ENCODE data around the gene B4GALT2. TPM values are rescaled to one million over a fixed set of nuclear protein-coding genes. Genes with fewer than 3 reads are reported as not detected.

The B4GALT2 gene
- total RNA-seq, 1 donor from 2014 or later: 99.4 TPM

DNA sequence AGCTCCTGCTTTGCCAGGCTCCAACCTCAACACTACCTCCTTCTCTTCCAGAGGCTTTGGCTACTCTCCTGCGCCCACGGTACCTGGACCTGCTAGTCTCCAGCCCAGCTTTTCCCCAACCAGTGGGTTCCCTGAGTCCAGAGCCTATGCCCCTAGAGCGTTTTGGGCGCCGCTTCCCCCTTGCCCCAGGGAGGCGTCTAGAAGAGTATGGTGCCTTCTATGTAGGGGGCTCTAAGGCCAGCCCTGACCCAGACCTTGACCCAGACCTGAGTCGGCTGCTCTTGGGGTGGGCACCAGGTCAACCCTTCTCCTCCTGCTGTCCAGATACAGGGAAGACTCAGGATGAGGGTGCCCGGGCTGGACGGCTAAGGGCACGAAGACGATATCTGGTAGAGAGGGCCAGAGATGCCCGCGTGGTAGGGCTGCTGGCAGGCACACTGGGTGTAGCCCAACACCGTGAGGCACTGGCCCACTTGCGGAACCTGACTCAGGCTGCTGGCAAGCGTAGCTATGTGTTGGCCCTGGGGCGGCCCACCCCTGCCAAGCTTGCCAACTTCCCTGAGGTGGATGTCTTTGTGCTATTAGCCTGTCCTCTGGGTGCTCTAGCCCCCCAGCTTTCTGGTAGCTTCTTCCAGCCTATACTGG is 7.6 kb upstream of the B4GALT2 start:
- DNase-seq (ENCODE audit: low spot score): no peak
- peaks cover 35% of the 10 kb centered on the region for H3K4me1 Mint-ChIP-seq (ENCODE audit: low read depth)
- peaks cover 11% of the 10 kb centered on the region for H3K36me3 Mint-ChIP-seq (ENCODE audit: low read depth)
- H3K27ac Mint-ChIP-seq (ENCODE audit: unreplicated experiment): no peak overlapping the region
- TF ChIP-seq, protein P1, sequence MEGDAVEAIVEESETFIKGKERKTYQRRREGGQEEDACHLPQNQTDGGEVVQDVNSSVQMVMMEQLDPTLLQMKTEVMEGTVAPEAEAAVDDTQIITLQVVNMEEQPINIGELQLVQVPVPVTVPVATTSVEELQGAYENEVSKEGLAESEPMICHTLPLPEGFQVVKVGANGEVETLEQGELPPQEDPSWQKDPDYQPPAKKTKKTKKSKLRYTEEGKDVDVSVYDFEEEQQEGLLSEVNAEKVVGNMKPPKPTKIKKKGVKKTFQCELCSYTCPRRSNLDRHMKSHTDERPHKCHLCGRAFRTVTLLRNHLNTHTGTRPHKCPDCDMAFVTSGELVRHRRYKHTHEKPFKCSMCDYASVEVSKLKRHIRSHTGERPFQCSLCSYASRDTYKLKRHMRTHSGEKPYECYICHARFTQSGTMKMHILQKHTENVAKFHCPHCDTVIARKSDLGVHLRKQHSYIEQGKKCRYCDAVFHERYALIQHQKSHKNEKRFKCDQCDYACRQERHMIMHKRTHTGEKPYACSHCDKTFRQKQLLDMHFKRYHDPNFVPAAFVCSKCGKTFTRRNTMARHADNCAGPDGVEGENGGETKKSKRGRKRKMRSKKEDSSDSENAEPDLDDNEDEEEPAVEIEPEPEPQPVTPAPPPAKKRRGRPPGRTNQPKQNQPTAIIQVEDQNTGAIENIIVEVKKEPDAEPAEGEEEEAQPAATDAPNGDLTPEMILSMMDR (IDR thresholded peaks at IDR 0.05): no peak
- peaks cover 7% of the 10 kb centered on the region for H3K9me3 Mint-ChIP-seq (ENCODE audit: low read depth)
- peak overlapping the region; percentile 98 for H3K4me3 Mint-ChIP-seq (ENCODE audit: unreplicated experiment)
- H3K27me3 Mint-ChIP-seq (ENCODE audit: low read depth): no peaks in the 10 kb centered on the region

DNA sequence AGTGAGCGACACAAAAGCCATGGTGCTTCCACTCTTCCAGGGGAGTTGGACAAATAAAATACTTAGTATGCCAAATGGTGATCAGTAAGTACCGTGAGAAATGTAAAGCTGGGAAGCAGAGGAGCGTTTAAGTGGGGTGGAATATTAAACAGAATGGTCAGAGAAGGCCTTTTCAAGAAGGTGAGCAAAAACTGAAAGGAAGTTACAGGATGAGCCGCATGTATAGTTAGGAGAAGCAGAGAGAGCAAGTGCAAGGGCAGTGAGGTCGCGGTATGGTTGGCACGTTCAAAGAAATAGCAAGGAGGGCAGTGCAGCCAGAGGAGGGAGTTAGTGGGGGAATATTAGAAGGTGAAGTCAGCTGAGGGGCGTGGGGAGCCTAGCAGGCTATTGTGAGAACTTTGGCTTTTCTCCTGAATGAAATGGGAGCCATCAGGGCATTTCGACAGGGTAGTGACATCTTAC is 5.0 kb upstream of the B4GALT2 start:
- TF ChIP-seq, protein P1 (IDR thresholded peaks at IDR 0.05): no peak
- Mint-ChIP-seq H3K27me3 (ENCODE audit: low read depth) (no peaks in the 10 kb centered on the region), H3K9me3 (ENCODE audit: low read depth) (no peaks in the 10 kb centered on the region), H3K4me3 (ENCODE audit: unreplicated experiment) (peak overlapping the region; percentile 92), H3K4me1 (ENCODE audit: low read depth) (peaks cover 59% of the 10 kb centered on the region), H3K36me3 (ENCODE audit: low read depth) (peaks cover 18% of the 10 kb centered on the region), H3K27ac (ENCODE audit: unreplicated experiment) (peak overlapping the region; percentile 96)
- no peak for DNase-seq (ENCODE audit: low spot score)

DNA sequence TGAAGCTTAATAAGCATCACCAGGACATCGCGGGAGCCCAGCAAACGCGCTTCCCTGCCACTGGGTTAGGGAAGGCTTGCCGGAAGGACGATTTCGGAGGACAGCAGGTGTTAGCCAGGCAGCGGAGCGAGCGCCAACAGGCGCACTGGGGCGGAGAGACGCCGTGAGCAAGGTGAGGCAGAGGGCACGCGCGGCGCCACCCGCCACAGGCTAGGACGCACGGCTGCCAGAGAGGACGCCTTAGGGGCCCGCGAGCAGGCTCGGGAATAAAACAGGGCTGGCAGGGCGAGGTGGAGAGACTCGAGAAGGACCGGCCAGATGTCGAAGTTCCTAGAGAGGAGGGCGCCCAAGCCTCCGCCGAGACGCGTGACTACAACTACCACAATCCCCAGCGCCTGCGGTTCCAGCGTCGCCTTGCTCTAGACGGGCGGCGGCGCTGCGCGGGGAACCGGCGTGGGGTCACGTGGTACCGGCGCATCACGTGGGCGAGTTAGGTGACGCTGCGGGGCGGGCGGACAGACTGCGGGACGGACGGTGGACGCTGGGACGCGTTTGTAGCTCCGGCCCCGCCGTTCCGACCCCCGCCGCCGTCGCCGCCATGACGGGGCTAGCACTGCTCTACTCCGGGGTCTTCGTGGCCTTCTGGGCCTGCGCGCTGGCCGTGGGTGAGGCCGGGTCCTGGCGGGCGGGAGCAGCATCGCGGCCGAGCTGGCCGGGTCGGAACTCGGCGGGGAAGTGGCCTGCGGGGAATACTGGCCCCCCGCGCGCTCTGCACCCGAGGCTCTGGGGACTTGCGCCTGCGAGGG is 4.4 kb upstream of the B4GALT2 start, which contains the start of gene ATP6V0B:
Gene ATP6V0B, plus strand, starts transcription at position 518 of the 806 bp plus-strand sequence. Its CDS starts 81 bp downstream, at position 599.
- Mint-ChIP-seq H3K36me3 (ENCODE audit: low read depth) (peaks cover 18% of the 10 kb centered on the region), H3K9me3 (ENCODE audit: low read depth) (no peaks in the 10 kb centered on the region), H3K4me3 (ENCODE audit: unreplicated experiment) (peak within 1 kb of the TSS; percentile 92), H3K27me3 (ENCODE audit: low read depth) (no peaks in the 10 kb centered on the region), H3K27ac (ENCODE audit: unreplicated experiment) (peak within 1 kb of the TSS; percentile 96), H3K4me1 (ENCODE audit: low read depth) (peaks cover 53% of the 10 kb centered on the region)
- peak; percentile 99 for DNase-seq (ENCODE audit: low spot score)
- TF ChIP-seq, protein P1 (IDR thresholded peaks at IDR 0.05): peak; percentile 44

DNA sequence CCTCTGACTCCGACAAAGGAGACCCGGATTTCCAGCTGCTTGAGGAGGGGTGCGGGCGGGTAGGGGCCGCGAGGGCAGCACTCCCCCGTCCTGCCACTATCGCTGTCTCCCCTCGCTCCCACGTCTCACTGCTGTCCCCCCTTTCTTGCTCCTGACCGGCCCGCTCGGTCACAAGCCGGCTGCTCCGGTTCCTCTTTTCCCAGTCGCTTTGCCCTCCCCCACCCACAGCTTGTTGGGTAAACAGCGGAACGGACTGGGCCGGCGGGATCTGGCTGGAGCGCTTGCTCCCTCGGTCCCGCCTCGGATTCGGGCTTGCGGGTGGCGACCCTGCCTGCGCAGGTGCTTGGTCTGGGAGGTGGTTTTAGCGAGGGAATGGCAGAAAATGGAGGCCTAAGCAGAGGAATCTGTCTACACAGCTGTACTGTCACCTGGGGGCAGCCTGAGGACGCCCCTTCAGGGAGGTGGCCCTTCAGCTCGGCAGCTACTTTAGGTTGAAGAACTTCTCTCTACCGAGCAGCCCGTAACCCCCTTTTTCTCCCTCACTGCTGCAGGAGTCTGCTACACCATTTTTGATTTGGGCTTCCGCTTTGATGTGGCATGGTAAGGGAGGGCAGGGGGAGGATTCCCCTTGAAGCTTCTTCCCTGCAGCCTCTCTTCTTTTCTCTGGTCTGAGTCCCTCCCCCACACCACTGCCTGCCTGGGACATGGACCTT is 3.6 kb upstream of the B4GALT2 start:
- H3K4me1 Mint-ChIP-seq (ENCODE audit: low read depth): peaks cover 54% of the 10 kb centered on the region
- no peaks in the 10 kb centered on the region for H3K27me3 Mint-ChIP-seq (ENCODE audit: low read depth)
- peak overlapping the region; percentile 80 for H3K27ac Mint-ChIP-seq (ENCODE audit: unreplicated experiment)
- peaks cover 17% of the 10 kb centered on the region for H3K36me3 Mint-ChIP-seq (ENCODE audit: low read depth)
- peak overlapping the region; percentile 92 for H3K4me3 Mint-ChIP-seq (ENCODE audit: unreplicated experiment)
- TF ChIP-seq, protein P1 (IDR thresholded peaks at IDR 0.05): no peak
- no peaks in the 10 kb centered on the region for H3K9me3 Mint-ChIP-seq (ENCODE audit: low read depth)
- peak; percentile 77 for DNase-seq (ENCODE audit: low spot score)

DNA sequence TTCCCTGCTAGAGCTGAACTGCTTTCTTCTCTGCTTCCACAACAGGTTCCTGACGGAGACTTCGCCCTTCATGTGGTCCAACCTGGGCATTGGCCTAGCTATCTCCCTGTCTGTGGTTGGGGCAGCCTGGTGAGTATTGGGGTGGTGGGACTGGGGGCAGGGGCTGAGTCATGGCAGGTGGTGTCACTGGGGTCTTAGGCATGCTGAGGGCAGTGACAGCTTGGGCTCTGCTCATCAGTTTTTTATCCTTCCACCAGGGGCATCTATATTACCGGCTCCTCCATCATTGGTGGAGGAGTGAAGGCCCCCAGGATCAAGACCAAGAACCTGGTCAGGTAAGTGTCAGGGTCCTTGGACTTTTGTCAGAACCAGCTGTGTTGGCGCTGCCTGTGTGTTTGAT is 3.0 kb upstream of the B4GALT2 start:
- DNase-seq (ENCODE audit: low spot score): peak; percentile 64
- Mint-ChIP-seq H3K27ac (ENCODE audit: unreplicated experiment) (peak overlapping the region; percentile 80), H3K4me3 (ENCODE audit: unreplicated experiment) (peak overlapping the region; percentile 92), H3K4me1 (ENCODE audit: low read depth) (peaks cover 52% of the 10 kb centered on the region), H3K27me3 (ENCODE audit: low read depth) (no peaks in the 10 kb centered on the region), H3K9me3 (ENCODE audit: low read depth) (no peaks in the 10 kb centered on the region), H3K36me3 (ENCODE audit: low read depth) (peaks cover 20% of the 10 kb centered on the region)
- TF ChIP-seq, protein P1 (IDR thresholded peaks at IDR 0.05): no peak

Measured in chondrocyte (in vitro differentiated cells).